Kidney epithelial cell (primary cell): ENCODE data around the gene C16orf95. TPM values are rescaled to one million over a fixed set of nuclear protein-coding genes. Genes with fewer than 3 reads are reported as not detected.

ENCODE experiments used
- DNase-seq: peaks from one replicate; pipeline ENCODE4 v3.0.0-alpha.2; 2010; ENCODE audit warnings: low read depth
- H3K27me3 ChIP-seq: 2 replicates; pipeline ENCODE4 v1.6.0; 2011; ENCODE audit warnings: low read length; ENCODE audit not compliant: control insufficient read depth, insufficient read depth
- H3K36me3 ChIP-seq: 2 replicates; pipeline ENCODE4 v1.5.1; 2011; ENCODE audit warnings: low read length; ENCODE audit not compliant: control insufficient read depth, insufficient read depth
- H3K4me3 ChIP-seq: 2 replicates; pipeline ENCODE4 v1.5.1; 2011; ENCODE audit warnings: low read depth, mild to moderate bottlenecking, control low read depth, low read length
- total RNA-seq: library from RNA; depleted of rRNA; stranded (reverse); fragments of >200 nt; gene quantifications from 2 replicates; pipeline ENCODE4 v1.2.3, GENCODE V29; 2015
- TF ChIP-seq, protein P1 (sequence below): IDR thresholded peaks from 2 replicates; pipeline ENCODE4 v1.5.1; 2011; ENCODE audit warnings: mild to moderate bottlenecking, moderate library complexity, low read length, control low read depth, inconsistent platforms; ENCODE audit not compliant: insufficient read depth, poor library complexity, severe bottlenecking

Gene C16orf95
- total RNA-seq, 1 donor from 2014 or later = 1.7 TPM

DNA sequence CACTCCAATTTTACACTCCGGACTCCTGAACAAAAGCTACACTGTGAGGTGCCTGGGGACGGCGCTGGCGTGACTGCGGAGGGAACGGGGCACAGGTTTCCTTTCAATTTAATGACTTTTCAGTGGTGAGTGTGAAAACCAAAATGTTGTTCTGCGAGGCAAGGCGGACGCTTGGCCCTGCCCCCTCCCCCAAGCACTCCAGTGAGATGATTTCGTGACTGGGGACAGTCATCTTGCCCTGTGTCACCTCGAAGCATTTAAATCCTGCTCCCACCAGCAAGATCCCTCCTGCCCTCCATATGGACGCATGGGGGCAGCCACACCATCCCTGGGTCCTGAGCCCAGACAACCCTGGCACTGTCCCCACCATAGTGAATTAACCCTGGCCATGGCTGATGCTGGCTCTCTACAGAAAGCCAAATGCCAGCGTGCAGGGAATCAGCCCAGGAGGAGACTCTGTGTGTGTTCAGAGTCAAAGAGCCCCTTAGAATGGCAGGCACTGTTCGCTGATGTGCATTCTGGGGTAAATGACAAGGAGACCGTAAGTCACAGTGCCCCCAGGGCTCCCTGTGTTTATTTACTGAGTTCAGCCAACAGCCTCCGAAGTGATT is 41.0 kb downstream of the C16orf95 start:
- DNase-seq = no peak
- TF ChIP-seq, protein P1, sequence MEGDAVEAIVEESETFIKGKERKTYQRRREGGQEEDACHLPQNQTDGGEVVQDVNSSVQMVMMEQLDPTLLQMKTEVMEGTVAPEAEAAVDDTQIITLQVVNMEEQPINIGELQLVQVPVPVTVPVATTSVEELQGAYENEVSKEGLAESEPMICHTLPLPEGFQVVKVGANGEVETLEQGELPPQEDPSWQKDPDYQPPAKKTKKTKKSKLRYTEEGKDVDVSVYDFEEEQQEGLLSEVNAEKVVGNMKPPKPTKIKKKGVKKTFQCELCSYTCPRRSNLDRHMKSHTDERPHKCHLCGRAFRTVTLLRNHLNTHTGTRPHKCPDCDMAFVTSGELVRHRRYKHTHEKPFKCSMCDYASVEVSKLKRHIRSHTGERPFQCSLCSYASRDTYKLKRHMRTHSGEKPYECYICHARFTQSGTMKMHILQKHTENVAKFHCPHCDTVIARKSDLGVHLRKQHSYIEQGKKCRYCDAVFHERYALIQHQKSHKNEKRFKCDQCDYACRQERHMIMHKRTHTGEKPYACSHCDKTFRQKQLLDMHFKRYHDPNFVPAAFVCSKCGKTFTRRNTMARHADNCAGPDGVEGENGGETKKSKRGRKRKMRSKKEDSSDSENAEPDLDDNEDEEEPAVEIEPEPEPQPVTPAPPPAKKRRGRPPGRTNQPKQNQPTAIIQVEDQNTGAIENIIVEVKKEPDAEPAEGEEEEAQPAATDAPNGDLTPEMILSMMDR = no peak
- peaks cover 5% of the 10 kb centered on the region for H3K27me3 ChIP-seq
- H3K4me3 ChIP-seq = no peak overlapping the region
- no peaks in the 10 kb centered on the region for H3K36me3 ChIP-seq

DNA sequence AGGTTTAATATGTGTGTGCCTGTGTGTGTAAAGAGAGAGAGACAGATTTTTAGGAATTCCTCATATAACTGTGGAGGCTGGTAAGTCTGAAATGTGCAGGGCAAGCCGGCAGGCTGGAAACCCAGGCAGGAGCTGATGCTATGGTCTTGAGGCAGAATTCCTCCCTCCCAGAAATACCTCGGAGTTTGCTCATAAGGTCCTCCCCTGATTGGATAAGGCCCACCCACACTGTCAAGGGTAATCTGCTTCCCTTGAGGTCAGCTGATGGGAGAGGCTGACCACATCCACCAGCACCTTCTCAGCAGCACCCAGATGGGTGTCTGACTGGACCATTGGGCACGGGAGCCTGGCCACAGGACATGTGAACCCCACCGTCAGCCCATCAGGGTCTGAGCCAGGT is 42.4 kb downstream of the C16orf95 start:
- Histone ChIP-seq H3K27me3 (peaks cover 5% of the 10 kb centered on the region), H3K36me3 (no peaks in the 10 kb centered on the region), H3K4me3 (no peak overlapping the region)
- no peak for DNase-seq
- TF ChIP-seq, protein P1 = no peak

DNA sequence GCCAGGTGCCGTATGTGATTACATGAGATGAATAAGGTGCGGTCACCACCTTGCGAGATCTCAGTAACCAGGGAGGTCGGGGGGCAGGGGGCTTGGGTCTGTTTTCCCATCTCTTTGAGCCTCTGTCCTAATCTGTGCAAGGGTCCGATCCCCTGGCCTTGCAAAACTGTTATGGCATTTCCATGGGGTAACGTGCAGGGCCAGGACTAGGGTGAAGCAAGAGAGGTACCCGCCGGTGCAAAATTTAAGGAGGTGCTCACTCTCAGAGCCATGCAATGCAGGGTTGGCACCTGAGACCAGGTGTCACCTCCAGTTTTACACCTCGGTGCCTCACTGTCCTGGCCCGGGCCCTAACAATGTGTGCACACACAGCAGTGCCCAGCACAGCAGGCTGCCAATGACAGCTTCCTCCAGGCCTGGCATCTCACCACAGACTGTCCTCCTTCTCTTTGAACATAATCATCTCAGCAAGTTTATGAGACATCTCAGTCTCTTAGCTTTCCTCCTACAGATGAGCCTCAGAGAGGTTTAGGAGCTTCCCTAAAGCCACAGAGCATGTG is 43.6 kb downstream of the C16orf95 start:
- no peak for DNase-seq
- H3K27me3 ChIP-seq = no peaks in the 10 kb centered on the region
- H3K36me3 ChIP-seq = no peaks in the 10 kb centered on the region
- TF ChIP-seq, protein P1 = no peak
- no peak overlapping the region for H3K4me3 ChIP-seq

DNA sequence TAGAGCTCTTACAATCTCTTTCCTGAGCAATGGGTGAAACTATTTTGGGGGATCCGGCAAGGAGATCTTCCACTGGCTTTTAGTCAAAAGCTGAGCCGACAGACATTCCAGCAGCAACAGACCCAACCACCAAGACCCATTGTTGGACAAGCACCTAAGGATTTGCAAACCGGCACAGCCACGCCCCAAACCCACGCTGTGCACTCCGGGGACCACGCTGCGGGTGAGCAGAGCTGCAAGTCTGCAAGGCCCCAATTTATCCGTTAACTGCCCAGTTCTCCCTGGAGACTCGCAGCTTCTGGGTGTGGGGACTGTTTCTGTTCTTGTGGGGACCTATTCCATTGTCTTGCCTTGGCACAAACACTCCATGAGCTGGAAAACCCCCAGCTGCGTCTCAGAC is 45.9 kb downstream of the C16orf95 start:
- H3K4me3 ChIP-seq = no peak overlapping the region
- TF ChIP-seq, protein P1 = no peak
- no peak for DNase-seq
- H3K36me3 ChIP-seq = no peaks in the 10 kb centered on the region
- H3K27me3 ChIP-seq = no peaks in the 10 kb centered on the region

DNA sequence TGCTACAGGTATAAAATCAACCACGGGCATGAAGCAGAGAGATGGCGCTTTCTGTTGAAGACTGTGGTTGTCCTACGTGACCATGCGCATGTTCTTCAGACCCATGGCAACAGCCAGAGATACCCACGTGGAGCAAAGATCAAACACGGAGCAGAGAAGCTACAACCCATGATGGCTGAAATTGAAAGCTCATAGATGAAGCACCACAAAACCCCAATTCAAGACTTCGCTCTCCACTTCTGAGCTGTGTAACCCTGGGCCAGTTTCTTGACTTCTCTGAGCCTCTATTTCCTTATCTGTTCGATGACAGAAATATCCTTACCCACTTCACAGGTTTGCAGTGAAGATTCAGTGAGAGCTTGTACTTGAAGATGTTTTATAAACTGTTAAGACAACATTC is 49.6 kb downstream of the C16orf95 start:
- Histone ChIP-seq H3K36me3 (no peaks in the 10 kb centered on the region), H3K27me3 (no peaks in the 10 kb centered on the region), H3K4me3 (no peak overlapping the region)
- DNase-seq = no peak
- TF ChIP-seq, protein P1 = no peak

DNA sequence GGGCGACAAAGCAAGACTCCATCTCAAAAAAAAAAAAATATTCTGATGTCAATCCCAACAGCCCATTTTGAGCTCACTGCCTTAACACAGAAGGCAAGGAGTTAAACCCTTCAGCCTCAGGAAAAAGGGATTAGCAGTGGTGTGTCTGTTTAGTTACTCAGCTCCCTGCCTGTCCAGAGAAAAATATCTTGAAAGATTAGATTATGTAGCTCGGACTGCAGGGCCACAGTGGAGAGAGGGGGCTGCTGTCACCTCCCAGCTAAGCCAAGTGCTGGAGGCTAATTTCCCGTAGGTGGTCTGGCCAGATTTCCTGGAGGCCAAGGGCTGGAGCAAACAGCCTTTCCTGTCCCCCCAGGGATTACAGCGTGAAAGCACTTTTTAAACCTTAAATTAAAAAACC is 50.3 kb downstream of the C16orf95 start:
- Histone ChIP-seq H3K36me3 (no peaks in the 10 kb centered on the region), H3K27me3 (no peaks in the 10 kb centered on the region), H3K4me3 (no peak overlapping the region)
- no peak for DNase-seq
- TF ChIP-seq, protein P1 = no peak
